ENCODE results near the gene ZAR1.

The ZAR1 gene

DNA sequence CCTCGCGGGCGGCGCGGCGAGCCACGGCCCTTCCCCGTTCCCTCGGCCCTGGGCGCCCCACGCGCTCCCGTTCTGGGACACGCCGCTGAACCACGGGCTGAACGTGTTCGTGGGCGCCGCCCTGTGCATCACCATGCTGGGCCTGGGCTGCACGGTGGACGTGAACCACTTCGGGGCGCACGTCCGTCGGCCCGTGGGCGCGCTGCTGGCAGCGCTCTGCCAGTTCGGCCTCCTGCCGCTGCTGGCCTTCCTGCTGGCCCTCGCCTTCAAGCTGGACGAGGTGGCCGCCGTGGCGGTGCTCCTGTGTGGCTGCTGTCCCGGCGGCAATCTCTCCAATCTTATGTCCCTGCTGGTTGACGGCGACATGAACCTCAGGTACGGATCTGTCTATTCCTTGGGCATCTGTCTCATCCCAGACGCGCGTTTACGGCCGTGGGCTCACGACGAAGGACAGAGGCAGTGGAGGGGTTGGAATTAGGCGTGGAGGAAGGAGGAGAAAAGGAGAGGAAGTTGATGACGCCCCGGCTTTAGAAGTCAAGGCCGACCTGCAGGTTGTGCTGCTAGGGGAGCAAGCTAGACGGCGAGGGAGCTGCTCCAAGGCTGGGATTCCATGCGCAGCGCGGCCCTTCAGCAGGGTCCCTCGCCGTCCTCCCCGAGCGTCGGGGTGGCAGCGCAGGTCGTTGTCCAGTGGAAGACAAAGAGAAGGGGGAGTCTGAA lies 6.1 kb upstream of the ZAR1 start:
- Mint-ChIP-seq H3K27ac (no peak overlapping the region), H3K4me3 (peak overlapping the region; percentile 58), H3K4me1 (no peaks in the 10 kb centered on the region), H3K9me3 (peaks cover 5% of the 10 kb centered on the region), H3K36me3 (ENCODE audit: low read depth) (no peaks in the 10 kb centered on the region), H3K27me3 (ENCODE audit: low read depth, poor library complexity) (peaks cover 83% of the 10 kb centered on the region)
- TF ChIP-seq CTCF (IDR thresholded peaks at IDR 0.05): no peak
- DNase-seq: peak; percentile 17

DNA sequence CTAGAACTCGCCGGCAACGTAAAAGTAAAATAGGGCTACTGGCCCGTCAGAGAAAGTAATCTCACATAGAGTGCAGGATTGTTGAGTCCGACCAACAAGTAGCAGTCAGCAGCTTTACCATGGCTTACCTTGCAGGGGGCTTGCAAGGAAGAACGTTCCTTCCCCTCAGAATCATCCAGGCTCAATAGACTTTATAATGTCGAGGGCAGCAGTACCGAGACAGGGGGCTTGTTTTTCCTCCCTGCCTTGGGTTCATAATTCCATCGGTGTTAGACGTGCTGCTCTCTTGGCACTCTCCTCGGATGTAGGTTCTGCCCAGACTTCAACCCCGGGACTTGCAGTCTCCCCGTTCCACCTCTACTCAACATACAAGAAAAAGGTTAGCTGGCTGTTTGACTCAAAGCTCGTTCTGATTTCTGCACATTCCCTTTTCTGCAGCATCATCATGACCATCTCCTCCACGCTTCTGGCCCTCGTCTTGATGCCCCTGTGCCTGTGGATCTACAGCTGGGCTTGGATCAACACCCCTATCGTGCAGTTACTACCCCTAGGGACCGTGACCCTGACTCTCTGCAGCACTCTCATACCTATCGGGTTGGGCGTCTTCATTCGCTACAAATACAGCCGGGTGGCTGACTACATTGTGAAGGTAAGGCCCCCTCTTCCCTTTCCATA lies 5.4 kb upstream of the ZAR1 start:
- no peak for TF ChIP-seq CTCF (IDR thresholded peaks at IDR 0.05)
- Mint-ChIP-seq H3K27me3 (ENCODE audit: low read depth, poor library complexity) (peaks cover 90% of the 10 kb centered on the region), H3K27ac (no peak overlapping the region), H3K4me1 (no peaks in the 10 kb centered on the region), H3K4me3 (peak overlapping the region; percentile 65), H3K36me3 (ENCODE audit: low read depth) (no peaks in the 10 kb centered on the region), H3K9me3 (peaks cover 5% of the 10 kb centered on the region)
- no peak for DNase-seq

- peak; percentile 23 for DNase-seq
- Mint-ChIP-seq H3K9me3 (peaks cover 11% of the 10 kb centered on the region), H3K4me1 (no peaks in the 10 kb centered on the region), H3K27me3 (ENCODE audit: low read depth, poor library complexity) (peaks cover 94% of the 10 kb centered on the region), H3K27ac (no peak overlapping the region), H3K36me3 (ENCODE audit: low read depth) (no peaks in the 10 kb centered on the region), H3K4me3 (peak overlapping the region; percentile 68)
- TF ChIP-seq CTCF (IDR thresholded peaks at IDR 0.05): no peak
These were observed 405 bp upstream of the ZAR1 start for GRCh38 chr4:48489683-48490011.

DNA sequence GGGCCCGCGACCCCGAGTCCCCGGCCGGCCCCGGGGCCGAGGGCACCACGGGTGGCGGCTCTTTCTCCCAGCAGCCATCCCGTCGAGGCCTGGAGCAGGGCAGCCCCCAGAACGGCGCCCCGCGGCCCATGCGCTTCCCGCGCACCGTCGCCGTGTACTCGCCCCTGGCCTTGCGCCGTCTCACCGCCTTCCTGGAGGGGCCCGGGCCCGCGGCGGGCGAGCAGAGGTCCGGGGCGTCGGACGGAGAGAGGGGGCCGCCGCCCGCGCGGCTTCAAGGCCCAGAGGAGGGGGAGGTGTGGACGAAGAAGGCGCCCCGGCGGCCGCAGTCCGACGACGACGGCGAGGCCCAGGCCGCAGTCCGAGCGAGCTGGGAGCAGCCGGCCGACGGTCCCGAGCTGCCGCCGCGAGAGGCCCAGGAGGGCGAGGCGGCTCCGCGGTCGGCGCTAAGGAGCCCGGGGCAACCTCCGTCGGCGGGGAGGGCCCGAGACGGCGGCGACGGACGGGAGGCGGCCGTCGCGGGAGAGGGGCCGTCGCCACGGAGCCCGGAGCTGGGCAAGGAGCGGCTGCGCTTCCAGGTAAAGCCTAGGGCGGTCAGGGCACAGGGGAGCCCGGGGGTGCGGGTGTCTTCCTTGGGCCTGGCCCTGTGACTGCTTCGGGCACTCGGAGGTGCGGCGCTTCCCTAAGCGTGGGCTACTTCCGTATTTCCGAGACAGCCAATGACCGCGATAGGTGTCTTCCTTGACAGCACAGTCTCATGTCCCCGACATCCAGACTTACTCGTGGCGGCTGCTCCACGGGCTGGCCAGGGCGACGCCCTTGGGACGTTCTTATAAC lies 845 bp downstream of the ZAR1 start:
- Mint-ChIP-seq H3K9me3 (peaks cover 8% of the 10 kb centered on the region), H3K4me3 (peak overlapping the region; percentile 28), H3K4me1 (no peaks in the 10 kb centered on the region), H3K36me3 (ENCODE audit: low read depth) (no peaks in the 10 kb centered on the region), H3K27me3 (ENCODE audit: low read depth, poor library complexity) (peaks cover 82% of the 10 kb centered on the region), H3K27ac (no peak overlapping the region)
- peak; percentile 20 for DNase-seq
- TF ChIP-seq CTCF (IDR thresholded peaks at IDR 0.05): no peak

- TF ChIP-seq CTCF (IDR thresholded peaks at IDR 0.05): no peak
- H3K4me1 Mint-ChIP-seq: no peaks in the 10 kb centered on the region
- DNase-seq: no peak
- peak overlapping the region; percentile 45 for H3K4me3 Mint-ChIP-seq
- H3K36me3 Mint-ChIP-seq (ENCODE audit: low read depth): no peaks in the 10 kb centered on the region
- peaks cover 8% of the 10 kb centered on the region for H3K9me3 Mint-ChIP-seq
- peaks cover 75% of the 10 kb centered on the region for H3K27me3 Mint-ChIP-seq (ENCODE audit: low read depth, poor library complexity)
- no peak overlapping the region for H3K27ac Mint-ChIP-seq
These were observed 1.6 kb downstream of the ZAR1 start for GRCh38 chr4:48491514-48492176.
